ACC112 (cell line): ENCODE data around the gene ALK.
A peak's percentile ranks its signal among the peaks of the same experiment; 100 is the strongest.

ENCODE experiments used
- H2AFZ ChIP-seq: fragments of 200-600 bp; sonication (generic); one replicate; pipeline ENCODE4 v1.6.0; 2017; ENCODE audit warnings: antibody characterized with exemption, low read length; ENCODE audit not compliant: unreplicated experiment
- H3K27ac ChIP-seq: fragments of 200-600 bp; sonication (generic); 2 replicates; pipeline ENCODE4 v1.5.1; 2014; ENCODE audit warnings: low read depth, mild to moderate bottlenecking, antibody characterized with exemption, low read length, moderate library complexity
- H3K27me3 ChIP-seq: fragments of 200-600 bp; sonication (generic); 2 replicates; pipeline ENCODE4 v1.6.1; 2014; ENCODE audit warnings: mild to moderate bottlenecking, antibody characterized with exemption, low read length, moderate library complexity, mixed read lengths; ENCODE audit not compliant: insufficient read depth
- H3K36me3 ChIP-seq: fragments of 200-600 bp; sonication (generic); 2 replicates; pipeline ENCODE4 v1.6.1; 2016; ENCODE audit warnings: mild to moderate bottlenecking, antibody characterized with exemption, low read length, moderate library complexity, mixed read lengths; ENCODE audit not compliant: insufficient read depth
- H3K4me1 ChIP-seq: fragments of 200-600 bp; sonication (generic); one replicate; pipeline ENCODE4 v1.6.1; 2016; ENCODE audit warnings: low read length, mixed read lengths; ENCODE audit not compliant: insufficient read depth, unreplicated experiment, control insufficient read depth
- H3K4me3 ChIP-seq: fragments of 200-600 bp; sonication (generic); 2 replicates; pipeline ENCODE4 v1.5.1; 2014; ENCODE audit warnings: mild to moderate bottlenecking, low read depth, low read length
- H3K79me2 ChIP-seq: fragments of 200-600 bp; sonication (generic); one replicate; pipeline ENCODE4 v1.6.0; 2016; ENCODE audit warnings: low read length; ENCODE audit not compliant: control insufficient read depth, unreplicated experiment, insufficient read depth

The ALK gene

DNA sequence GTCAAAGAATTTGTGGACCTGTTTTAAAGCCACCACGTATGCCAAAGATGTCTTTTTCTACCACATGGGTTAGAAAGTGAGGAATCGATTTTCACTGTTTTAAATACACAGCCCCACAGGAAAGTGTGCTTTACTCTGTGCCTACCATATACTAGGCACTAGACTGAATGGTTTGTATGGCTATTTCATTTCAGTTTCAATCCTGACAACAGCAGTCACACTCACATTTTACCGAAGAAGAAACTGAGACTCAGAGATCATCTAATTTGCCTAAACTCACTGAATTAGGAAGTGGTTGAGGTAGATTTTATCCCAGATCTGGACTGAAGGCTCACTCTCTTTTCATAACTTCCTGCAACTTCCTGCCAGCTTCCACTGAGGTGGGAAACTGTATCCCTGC is 176.4 kb downstream of the ALK start:
- H3K4me1 ChIP-seq, result peaks cover 25% of the 10 kb centered on the region
- H2AFZ ChIP-seq, result no peak overlapping the region
- H3K27ac ChIP-seq, result no peak overlapping the region
- H3K36me3 ChIP-seq, result no peaks in the 10 kb centered on the region
- no peaks in the 10 kb centered on the region for H3K79me2 ChIP-seq
- H3K27me3 ChIP-seq, result peaks cover 22% of the 10 kb centered on the region; the same call in 1 of the 2 replicates
- H3K4me3 ChIP-seq, result no peak overlapping the region

DNA sequence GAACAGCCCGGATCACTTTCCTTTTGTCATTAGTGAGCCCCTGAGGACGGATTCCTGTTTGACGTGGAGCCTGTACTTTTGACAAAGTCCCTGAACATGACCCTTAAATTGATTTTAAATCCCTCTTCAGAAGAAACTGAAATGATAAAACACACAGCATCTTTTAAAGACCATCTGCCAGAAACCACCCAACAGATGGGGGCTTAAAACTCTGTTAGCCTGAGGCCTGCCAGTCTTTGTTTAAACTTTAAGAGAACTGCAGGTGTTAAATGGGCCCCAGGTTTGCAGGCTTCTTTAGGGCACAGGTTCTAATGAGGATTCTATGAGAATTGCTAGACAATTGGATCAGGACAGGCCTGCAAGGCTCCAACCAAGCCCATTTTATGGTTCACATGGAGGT is 177.9 kb downstream of the ALK start:
- no peaks in the 10 kb centered on the region for H3K79me2 ChIP-seq
- H3K36me3 ChIP-seq, result no peaks in the 10 kb centered on the region
- H3K4me1 ChIP-seq, result peaks cover 18% of the 10 kb centered on the region
- H3K4me3 ChIP-seq, result no peak overlapping the region
- H3K27ac ChIP-seq, result no peak overlapping the region
- no peak overlapping the region for H2AFZ ChIP-seq
- peaks cover 25% of the 10 kb centered on the region; the same call in 1 of the 2 replicates for H3K27me3 ChIP-seq

DNA sequence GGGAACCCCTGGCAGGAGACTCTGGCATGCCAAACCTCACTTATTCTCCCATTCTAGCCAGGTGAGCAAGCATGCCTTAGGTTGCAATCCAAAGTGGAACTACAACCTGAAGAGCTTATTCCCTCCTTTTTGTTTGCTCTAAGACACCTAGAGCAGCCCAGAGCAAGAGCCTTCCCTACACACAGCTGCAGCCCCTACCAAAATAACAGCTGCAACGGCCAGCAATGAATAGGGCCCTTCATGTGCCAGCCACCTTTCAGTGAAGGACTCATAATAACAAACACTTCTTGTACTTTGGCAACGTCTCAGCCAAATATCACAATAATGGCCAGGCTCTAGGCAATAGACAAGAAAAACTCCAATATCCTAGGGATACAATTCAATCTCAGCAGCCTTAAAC is 178.7 kb downstream of the ALK start:
- H3K4me1 ChIP-seq, result peaks cover 12% of the 10 kb centered on the region
- H3K27ac ChIP-seq, result no peak overlapping the region
- no peaks in the 10 kb centered on the region for H3K36me3 ChIP-seq
- H3K4me3 ChIP-seq, result no peak overlapping the region
- no peaks in the 10 kb centered on the region for H3K79me2 ChIP-seq
- no peak overlapping the region for H2AFZ ChIP-seq
- peaks cover 26% of the 10 kb centered on the region; the same call in 1 of the 2 replicates for H3K27me3 ChIP-seq

DNA sequence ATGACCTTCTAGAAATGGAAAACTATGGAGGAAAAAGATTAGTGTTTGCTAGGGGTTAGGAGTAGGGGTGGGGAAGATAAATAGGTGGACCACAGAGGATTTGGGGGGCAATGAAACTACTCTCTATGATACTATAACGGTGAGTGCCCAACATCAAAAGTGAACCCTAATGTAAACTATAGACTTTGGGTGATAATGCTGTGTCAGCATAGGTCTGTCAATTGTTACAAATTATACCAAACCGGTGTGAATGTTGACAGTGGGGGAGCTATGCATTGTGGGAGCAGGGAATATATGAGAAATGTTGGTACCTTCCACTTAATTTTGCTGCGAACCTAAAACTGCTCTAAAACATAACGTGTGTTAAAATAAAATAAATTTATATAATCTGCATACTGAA is 180.3 kb downstream of the ALK start:
- no peaks in the 10 kb centered on the region for H3K4me1 ChIP-seq
- H3K27me3 ChIP-seq, result peaks cover 33% of the 10 kb centered on the region; the same call in 1 of the 2 replicates

DNA sequence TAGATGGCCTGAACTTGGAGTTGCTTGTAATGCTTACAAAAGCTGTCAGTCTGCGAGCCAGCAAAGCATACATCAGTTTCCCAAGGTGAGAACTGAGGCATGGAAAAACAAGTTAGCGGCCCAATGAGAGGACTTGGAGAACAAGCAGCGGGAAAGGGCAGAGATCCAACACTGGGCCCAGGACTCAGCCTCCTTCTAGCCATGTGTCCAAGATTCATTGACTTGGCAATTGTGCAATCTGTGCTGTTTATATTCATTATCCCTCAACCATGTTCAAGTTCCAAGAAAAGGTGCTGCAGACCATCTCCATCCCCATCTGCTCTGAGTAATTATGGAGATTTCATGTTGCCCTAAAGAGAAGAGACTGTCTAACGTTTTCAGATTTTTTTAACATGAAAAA is 187.4 kb downstream of the ALK start:
- Histone ChIP-seq H3K27me3 (peaks cover 24% of the 10 kb centered on the region; the same call in 1 of the 2 replicates), H3K36me3 (no peaks in the 10 kb centered on the region), H3K4me1 (no peaks in the 10 kb centered on the region), H3K4me3 (no peak overlapping the region), H3K27ac (no peak overlapping the region), H2AFZ (no peak overlapping the region), H3K79me2 (no peaks in the 10 kb centered on the region)

More for the DNA sequence above, 180.3 kb downstream of the ALK start:
- no peak overlapping the region for H3K27ac ChIP-seq
- H3K4me3 ChIP-seq, result no peak overlapping the region
- no peaks in the 10 kb centered on the region for H3K36me3 ChIP-seq
- no peaks in the 10 kb centered on the region for H3K79me2 ChIP-seq
- H2AFZ ChIP-seq, result no peak overlapping the region

DNA sequence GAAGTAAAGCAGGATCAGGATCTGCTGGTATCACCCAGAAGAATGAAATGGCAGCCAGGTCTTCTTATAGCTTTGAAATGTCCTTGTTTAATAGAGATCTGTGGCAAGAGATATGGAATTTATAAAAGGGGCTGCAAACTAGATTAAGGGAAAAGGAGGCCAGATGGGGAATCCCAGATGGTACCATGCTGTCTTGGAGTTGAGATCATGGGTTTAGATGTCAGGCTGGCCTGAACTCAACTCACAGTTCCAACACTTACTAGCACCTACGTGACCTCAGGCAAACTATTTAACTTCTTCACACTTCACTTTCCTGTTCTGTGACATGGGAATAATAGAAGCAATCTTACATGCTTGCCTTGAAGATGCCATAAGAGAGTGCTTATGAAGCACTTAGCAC is 188.2 kb downstream of the ALK start:
- Histone ChIP-seq H3K4me1 (no peaks in the 10 kb centered on the region), H3K79me2 (no peaks in the 10 kb centered on the region), H3K4me3 (no peak overlapping the region), H3K27me3 (peaks cover 27% of the 10 kb centered on the region; the same call in 1 of the 2 replicates), H2AFZ (no peak overlapping the region), H3K27ac (no peak overlapping the region), H3K36me3 (no peaks in the 10 kb centered on the region)

DNA sequence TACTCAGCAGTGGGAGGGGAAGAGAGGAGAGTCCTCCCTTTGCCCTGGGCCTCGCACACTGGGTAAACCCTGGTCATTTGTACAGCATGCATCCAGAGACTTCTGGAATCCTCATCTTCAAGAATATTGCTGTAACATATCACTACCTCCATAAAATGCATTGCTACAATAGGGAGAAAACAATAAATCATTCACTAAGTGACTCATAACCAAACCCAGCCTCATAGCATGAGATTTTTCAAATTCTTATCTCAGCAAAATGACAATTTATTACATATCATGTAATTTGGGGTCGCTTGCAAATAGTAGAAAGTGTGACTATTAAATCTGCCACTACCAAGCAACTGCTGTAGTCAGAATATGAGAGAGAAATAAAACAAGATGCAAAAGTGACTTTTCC is 189.4 kb downstream of the ALK start:
- Histone ChIP-seq H3K79me2 (no peaks in the 10 kb centered on the region), H3K27ac (no peak overlapping the region), H3K4me3 (no peak overlapping the region), H3K36me3 (no peaks in the 10 kb centered on the region), H3K27me3 (peaks cover 23% of the 10 kb centered on the region; the same call in 1 of the 2 replicates), H2AFZ (no peak overlapping the region), H3K4me1 (no peaks in the 10 kb centered on the region)

DNA sequence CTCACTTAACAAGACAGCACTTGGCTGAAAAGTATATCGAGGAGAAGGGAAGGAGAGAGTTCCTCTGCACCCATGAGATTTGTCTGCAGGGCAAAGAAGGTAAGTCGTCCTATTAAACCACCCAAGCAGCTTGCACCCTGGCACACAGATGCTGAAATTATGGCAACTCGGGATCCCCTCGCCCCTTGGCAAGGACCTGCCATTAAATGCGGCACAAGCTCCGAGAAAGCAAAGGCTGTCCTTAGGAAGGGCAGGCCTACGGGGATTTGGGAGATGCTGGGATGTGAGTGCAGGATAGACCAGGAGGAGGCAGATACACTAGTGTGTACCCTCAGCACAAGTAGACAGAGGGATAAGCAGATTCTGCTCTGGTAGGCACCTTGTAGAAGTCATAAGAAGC is 191.5 kb downstream of the ALK start:
- no peak overlapping the region for H3K27ac ChIP-seq
- peak overlapping the region; percentile 2 for H3K4me3 ChIP-seq
- no peaks in the 10 kb centered on the region for H3K4me1 ChIP-seq
- no peaks in the 10 kb centered on the region for H3K36me3 ChIP-seq
- peaks cover 17% of the 10 kb centered on the region; the same call in 1 of the 2 replicates for H3K27me3 ChIP-seq
- H2AFZ ChIP-seq, result peak overlapping the region; percentile 23
- H3K79me2 ChIP-seq, result no peaks in the 10 kb centered on the region

DNA sequence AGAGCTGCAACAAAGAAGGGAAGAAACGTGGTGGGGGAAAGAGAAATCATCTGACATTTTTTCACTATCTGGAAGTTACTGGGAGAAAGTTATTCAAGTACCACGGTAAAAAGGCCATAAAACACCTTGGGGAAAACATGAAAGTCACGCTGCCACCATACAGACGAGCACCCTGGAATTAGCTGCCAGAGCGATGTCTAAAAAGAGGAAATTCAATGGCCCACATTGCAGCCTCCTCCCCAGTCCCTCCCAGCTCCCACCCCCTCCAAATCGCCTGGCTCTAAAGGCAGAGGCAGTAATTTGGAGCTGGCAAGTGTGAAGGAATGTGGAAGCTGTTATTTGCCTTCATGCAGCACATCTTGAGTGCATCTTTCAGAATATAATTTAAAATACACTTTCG is 192.0 kb downstream of the ALK start:
- Histone ChIP-seq H3K79me2 (no peaks in the 10 kb centered on the region), H3K4me1 (no peaks in the 10 kb centered on the region), H3K4me3 (peak overlapping the region; percentile 2), H2AFZ (peak overlapping the region; percentile 23), H3K27me3 (peaks cover 17% of the 10 kb centered on the region; the same call in 1 of the 2 replicates), H3K27ac (no peak overlapping the region), H3K36me3 (no peaks in the 10 kb centered on the region)

DNA sequence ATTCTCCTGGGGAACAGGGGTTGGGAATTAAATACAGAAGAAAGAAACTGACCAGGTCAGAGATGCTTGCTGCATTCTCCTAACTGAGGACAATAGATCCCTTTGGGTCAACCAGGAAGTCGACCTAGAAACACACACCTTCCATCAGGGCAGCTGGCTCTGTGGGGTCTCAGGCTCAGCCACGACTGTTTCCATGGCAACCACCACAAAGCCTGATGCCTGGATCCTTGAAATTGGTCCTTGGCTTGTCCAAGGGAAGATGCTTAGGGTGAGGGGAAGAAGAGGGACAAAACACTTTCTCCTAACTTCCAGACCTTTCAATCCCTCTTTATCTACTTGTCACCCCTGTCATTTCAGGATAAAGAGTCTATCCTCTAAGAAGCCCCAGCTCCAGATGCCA is 194.4 kb downstream of the ALK start:
- Histone ChIP-seq H3K4me3 (no peak overlapping the region), H3K4me1 (no peaks in the 10 kb centered on the region), H3K27me3 (peaks cover 32% of the 10 kb centered on the region), H3K79me2 (no peaks in the 10 kb centered on the region), H2AFZ (no peak overlapping the region), H3K27ac (no peak overlapping the region), H3K36me3 (no peaks in the 10 kb centered on the region)

DNA sequence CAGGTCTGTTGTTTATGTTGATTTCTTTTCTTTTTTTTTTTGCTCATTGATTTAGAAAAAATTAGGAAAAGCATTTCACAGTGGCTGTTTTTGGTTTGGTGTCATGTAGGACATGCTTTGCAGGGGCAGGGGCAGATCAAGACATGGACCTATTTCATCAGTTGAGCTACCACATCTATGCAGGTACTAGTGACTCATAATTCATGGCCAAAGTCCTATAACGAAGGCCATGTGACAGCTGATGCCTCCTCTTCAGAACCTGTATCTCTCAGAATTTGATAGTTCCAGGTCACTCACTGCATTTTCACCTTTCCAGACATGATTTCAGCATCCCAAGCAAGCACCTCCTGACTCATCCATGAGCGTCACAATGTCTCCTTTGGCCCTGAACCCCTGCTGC is 195.8 kb downstream of the ALK start:
- H3K36me3 ChIP-seq, result no peaks in the 10 kb centered on the region
- no peak overlapping the region for H3K4me3 ChIP-seq

More for the DNA sequence above, 195.8 kb downstream of the ALK start:
- Histone ChIP-seq H3K4me1 (no peaks in the 10 kb centered on the region), H3K27ac (no peak overlapping the region), H3K27me3 (peaks cover 42% of the 10 kb centered on the region), H2AFZ (no peak overlapping the region), H3K79me2 (no peaks in the 10 kb centered on the region)
